H9 (cell line): ENCODE data around the gene C9orf43. TPM values are rescaled to one million over a fixed set of nuclear protein-coding genes. Genes with fewer than 3 reads are reported as not detected.

Experiments
- DNase-seq: peaks from one replicate; pipeline ENCODE4 v3.0.0-alpha.2; 2017
- H2AFZ ChIP-seq: one replicate; pipeline ENCODE4 v1.6.1; 2013; ENCODE audit warnings: mild to moderate bottlenecking, low read length, control low read depth, moderate library complexity
- H2AK5ac ChIP-seq: 2 replicates; pipeline ENCODE4 v1.6.1; 2013; ENCODE audit warnings: low read length, control low read depth, mixed read lengths; ENCODE audit not compliant: insufficient read length
- H2BK120ac ChIP-seq: one replicate; pipeline ENCODE4 v1.6.1; 2013; ENCODE audit warnings: low read depth, mild to moderate bottlenecking, low read length, control low read depth, inconsistent platforms; ENCODE audit not compliant: poor library complexity, severe bottlenecking
- H2BK12ac ChIP-seq: 2 replicates; pipeline ENCODE4 v1.6.1; 2013; ENCODE audit warnings: low read length, control low read depth, mixed read lengths, low read depth; ENCODE audit not compliant: insufficient read length
- H2BK15ac ChIP-seq: 2 replicates; pipeline ENCODE4 v1.6.1; 2013; ENCODE audit warnings: low read depth, low read length, control low read depth
- H2BK20ac ChIP-seq: one replicate; pipeline ENCODE4 v1.6.1; 2013; ENCODE audit warnings: low read depth, mild to moderate bottlenecking, low read length, control low read depth, inconsistent platforms; ENCODE audit not compliant: poor library complexity, severe bottlenecking
- H2BK5ac ChIP-seq: 2 replicates; pipeline ENCODE4 v1.6.1; 2013; ENCODE audit warnings: low read length, control low read depth, mixed read lengths; ENCODE audit not compliant: insufficient read length
- H3K14ac ChIP-seq: 2 replicates; pipeline ENCODE4 v1.6.1; 2013; ENCODE audit warnings: low read length, control low read depth; ENCODE audit not compliant: insufficient read depth
- H3K18ac ChIP-seq: 2 replicates; pipeline ENCODE4 v1.6.1; 2013; ENCODE audit warnings: low read depth, mild to moderate bottlenecking, mixed read lengths, low read length, control low read depth; ENCODE audit not compliant: insufficient read length
- H3K23ac ChIP-seq: 2 replicates; pipeline ENCODE4 v1.6.1; 2013; ENCODE audit warnings: low read length, control low read depth, mixed read lengths, low read depth; ENCODE audit not compliant: insufficient read length
- H3K23me2 ChIP-seq: 2 replicates; pipeline ENCODE4 v1.6.1; 2013; ENCODE audit warnings: low read depth, mild to moderate bottlenecking, mixed read lengths, low read length, control low read depth; ENCODE audit not compliant: insufficient read length, poor library complexity, severe bottlenecking
- H3K27ac ChIP-seq: 2 replicates; pipeline ENCODE4 v1.5.1; 2013; ENCODE audit warnings: low read length, control low read depth, mixed read lengths, low read depth; ENCODE audit not compliant: insufficient read length
- H3K27me3 ChIP-seq: 2 replicates; pipeline ENCODE4 v1.6.1; 2013; ENCODE audit warnings: low read length, control low read depth, inconsistent platforms; ENCODE audit not compliant: insufficient read depth
- H3K4ac ChIP-seq: 2 replicates; pipeline ENCODE4 v1.6.1; 2013; ENCODE audit warnings: low read depth, mild to moderate bottlenecking, control low read depth, inconsistent platforms, low read length, moderate library complexity
- H3K4me1 ChIP-seq: 2 replicates; pipeline ENCODE4 v1.6.1; 2013; ENCODE audit warnings: low read length, control low read depth, inconsistent platforms; ENCODE audit not compliant: insufficient read depth
- H3K4me2 ChIP-seq: 2 replicates; pipeline ENCODE4 v1.6.1; 2013; ENCODE audit warnings: low read length, control low read depth, mixed read lengths; ENCODE audit not compliant: insufficient read length, insufficient read depth
- H3K56ac ChIP-seq: 2 replicates; pipeline ENCODE4 v1.6.1; 2013; ENCODE audit warnings: low read depth, mild to moderate bottlenecking, mixed read lengths, low read length, control low read depth; ENCODE audit not compliant: insufficient read length
- H3K79me1 ChIP-seq: 2 replicates; pipeline ENCODE4 v1.6.1; 2013; ENCODE audit warnings: low read depth, mild to moderate bottlenecking, moderate library complexity, low read length, control low read depth, inconsistent platforms; ENCODE audit not compliant: insufficient read depth, poor library complexity, severe bottlenecking
- H3K79me2 ChIP-seq: 2 replicates; pipeline ENCODE4 v1.6.1; 2013; ENCODE audit warnings: low read length, control low read depth, inconsistent platforms; ENCODE audit not compliant: insufficient read depth
- H3K9ac ChIP-seq: 2 replicates; pipeline ENCODE4 v1.6.1; 2013; ENCODE audit warnings: low read length, control low read depth, mixed read lengths; ENCODE audit not compliant: insufficient read length; ENCODE audit errors: extremely low read depth
- H3K9me3 ChIP-seq: one replicate; pipeline ENCODE4 v1.6.1; 2013; ENCODE audit warnings: low read depth, low read length, inconsistent platforms; ENCODE audit not compliant: control insufficient read depth
- H3T11ph ChIP-seq: one replicate; pipeline ENCODE4 v1.6.1; 2013; ENCODE audit warnings: mild to moderate bottlenecking, low read length, control low read depth, inconsistent platforms
- H4K20me1 ChIP-seq: one replicate; pipeline ENCODE4 v1.6.1; 2013; ENCODE audit not compliant: control insufficient read depth, insufficient read length, insufficient read depth
- H4K5ac ChIP-seq: 2 replicates; pipeline ENCODE4 v1.6.1; 2013; ENCODE audit warnings: low read depth, mild to moderate bottlenecking, mixed read lengths, low read length, control low read depth; ENCODE audit not compliant: insufficient read length
- H4K8ac ChIP-seq: replicated peaks from 2 replicates; pipeline ENCODE4 v1.6.1; 2013; ENCODE audit warnings: low read length, control low read depth, mixed read lengths, low read depth; ENCODE audit not compliant: insufficient read length
- H4K91ac ChIP-seq: 2 replicates; pipeline ENCODE4 v1.6.1; 2013; ENCODE audit warnings: low read depth, mild to moderate bottlenecking, moderate library complexity, mixed read lengths, low read length, control low read depth; ENCODE audit not compliant: insufficient read length
- H3K27ac Mint-ChIP-seq, 3 experiments: 2 replicates in 2 of 3; 3 replicates in 1 of 3; pipeline ENCODE4 v1.8.0; 2020 to 2021; ENCODE audit warnings: mixed read lengths in 3 of 3, mild to moderate bottlenecking in 1 of 3, moderate library complexity in 1 of 3
- H3K27me3 Mint-ChIP-seq: 2 replicates; pipeline ENCODE4 v1.8.0; 2021; ENCODE audit warnings: low read depth, mild to moderate bottlenecking, moderate library complexity, mixed read lengths
- H3K36me3 Mint-ChIP-seq, 3 experiments: 2 replicates in 2 of 3; 3 replicates in 1 of 3; pipeline ENCODE4 v1.8.0; 2020 to 2021; ENCODE audit warnings: low read depth in 3 of 3, mixed read lengths in 3 of 3; ENCODE audit not compliant: insufficient read depth in 1 of 3
- H3K4me1 Mint-ChIP-seq, 2 experiments: 2 replicates each; pipeline ENCODE4 v1.8.0; 2020; ENCODE audit warnings: mixed read lengths in 2 of 2
- H3K4me3 Mint-ChIP-seq, 2 experiments: 2 replicates in 1 of 2; 3 replicates in 1 of 2; pipeline ENCODE4 v1.8.0; 2020 to 2021; ENCODE audit warnings: mild to moderate bottlenecking in 2 of 2, mixed read lengths in 2 of 2, moderate library complexity in 1 of 2
- H3K9me3 Mint-ChIP-seq, 2 experiments: 2 replicates in 1 of 2; 3 replicates in 1 of 2; pipeline ENCODE4 v1.8.0; 2020; ENCODE audit warnings: mild to moderate bottlenecking in 2 of 2, mixed read lengths in 2 of 2, moderate library complexity in 1 of 2
- whole genome bisulfite sequencing: extraction: QIAGEN DNeasy Blood & Tissue Kit; methylation state at CpG from one replicate; pipeline ENCODE4 v1.1.7; 2013; ENCODE audit warnings: missing lambda C conversion rate, low lambda C conversion rate, mixed read lengths; ENCODE audit not compliant: insufficient read length; ENCODE audit errors: extremely low coverage; 5-methylcytosine and 5-hydroxymethylcytosine counted together
- long read RNA-seq: library from polyadenylated mRNA; unstranded; transcript quantifications from one replicate; pipeline ENCODE4 v2.0.0, GENCODE V29; 2020
- total RNA-seq: library from RNA; stranded (reverse); gene quantifications from 2 replicates; pipeline ENCODE4 v1.2.1, GENCODE V29; 2021
- TF ChIP-seq, protein P1 (sequence below): fragments of 200-600 bp; sonication (generic); conservative IDR thresholded peaks from 3 replicates; pipeline ENCODE4 v1.8.0; 2021; ENCODE audit warnings: antibody characterized with exemption, mild to moderate bottlenecking

Gene C9orf43, protein sequence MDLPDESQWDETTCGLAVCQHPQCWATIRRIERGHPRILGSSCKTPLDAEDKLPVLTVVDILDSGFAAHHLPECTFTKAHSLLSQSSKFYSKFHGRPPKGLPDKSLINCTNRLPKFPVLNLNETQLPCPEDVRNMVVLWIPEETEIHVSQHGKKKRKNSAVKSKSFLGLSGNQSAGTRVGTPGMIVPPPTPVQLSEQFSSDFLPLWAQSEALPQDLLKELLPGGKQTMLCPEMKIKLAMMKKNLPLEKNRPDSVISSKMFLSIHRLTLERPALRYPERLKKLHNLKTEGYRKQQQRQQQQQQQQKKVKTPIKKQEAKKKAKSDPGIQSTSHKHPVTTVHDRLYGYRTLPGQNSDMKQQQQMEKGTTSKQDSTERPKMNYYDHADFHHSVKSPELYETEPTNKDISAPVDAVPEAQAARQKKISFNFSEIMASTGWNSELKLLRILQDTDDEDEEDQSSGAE
- total RNA-seq: 0.24 and 0.57 TPM in 2 replicates
- long read RNA-seq: 0 reads

DNA sequence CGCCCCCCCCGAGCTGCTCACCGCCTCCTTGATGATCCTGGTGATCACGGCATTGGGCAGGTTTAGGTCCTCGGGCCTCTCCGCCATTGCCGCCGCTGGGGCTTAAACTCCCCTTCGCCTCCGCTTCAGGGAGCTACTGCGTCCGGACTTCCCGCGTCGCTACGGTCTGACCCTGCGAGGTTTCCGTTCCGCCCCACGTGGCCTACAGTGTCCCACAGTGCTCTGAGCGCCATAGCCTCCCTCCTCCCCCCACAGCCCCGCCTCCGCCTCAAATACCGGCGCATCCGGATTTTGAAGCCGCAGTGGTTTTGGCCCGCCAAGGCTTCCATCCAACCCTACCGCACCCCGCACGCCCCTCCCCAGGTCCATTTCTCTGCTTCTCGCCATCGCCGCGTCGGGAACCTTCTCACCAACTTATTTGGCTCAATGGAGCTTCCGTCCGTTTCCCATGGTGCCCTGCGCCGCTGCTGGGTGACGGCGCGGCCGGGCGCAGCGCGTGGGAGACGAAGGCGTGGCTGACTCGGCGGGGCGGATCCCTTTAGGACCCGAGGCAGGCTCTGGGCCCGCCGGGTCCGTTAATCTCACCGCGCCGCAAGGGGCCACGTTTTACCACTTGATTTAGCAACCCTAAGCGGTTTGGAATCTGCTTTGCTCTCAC lies at the start of gene C9orf43, which contains the start of gene POLE3:
Gene C9orf43, plus strand, starts transcription at position 541 of the 658 bp plus-strand sequence. CDS start 2,747 bp downstream, outside the sequence.
Gene POLE3, minus strand, starts transcription at position 469 of the 658 bp plus-strand sequence. Its CDS starts 382 bp downstream, at position 87.
- Mint-ChIP-seq H3K36me3 (peaks cover 13 to 36% (median 30%) of the 10 kb centered on the region in 3 experiments; a peak in 6 of 7 replicates), H3K27me3 (no peaks in the 10 kb centered on the region), H3K4me3 (peak within 1 kb of the TSS; percentile 98 to 99), H3K9me3 (no peaks in the 10 kb centered on the region), H3K27ac (peak within 1 kb of the TSS; percentile 97 to 100 (median 100)), H3K4me1 (peaks cover 9 to 18% of the 10 kb centered on the region in 2 experiments)
- H3K14ac ChIP-seq: peak within 1 kb of the TSS; percentile 96
- no peaks in the 10 kb centered on the region for H3K27me3 ChIP-seq
- no peaks in the 10 kb centered on the region for H4K20me1 ChIP-seq
- TF ChIP-seq, protein P1, sequence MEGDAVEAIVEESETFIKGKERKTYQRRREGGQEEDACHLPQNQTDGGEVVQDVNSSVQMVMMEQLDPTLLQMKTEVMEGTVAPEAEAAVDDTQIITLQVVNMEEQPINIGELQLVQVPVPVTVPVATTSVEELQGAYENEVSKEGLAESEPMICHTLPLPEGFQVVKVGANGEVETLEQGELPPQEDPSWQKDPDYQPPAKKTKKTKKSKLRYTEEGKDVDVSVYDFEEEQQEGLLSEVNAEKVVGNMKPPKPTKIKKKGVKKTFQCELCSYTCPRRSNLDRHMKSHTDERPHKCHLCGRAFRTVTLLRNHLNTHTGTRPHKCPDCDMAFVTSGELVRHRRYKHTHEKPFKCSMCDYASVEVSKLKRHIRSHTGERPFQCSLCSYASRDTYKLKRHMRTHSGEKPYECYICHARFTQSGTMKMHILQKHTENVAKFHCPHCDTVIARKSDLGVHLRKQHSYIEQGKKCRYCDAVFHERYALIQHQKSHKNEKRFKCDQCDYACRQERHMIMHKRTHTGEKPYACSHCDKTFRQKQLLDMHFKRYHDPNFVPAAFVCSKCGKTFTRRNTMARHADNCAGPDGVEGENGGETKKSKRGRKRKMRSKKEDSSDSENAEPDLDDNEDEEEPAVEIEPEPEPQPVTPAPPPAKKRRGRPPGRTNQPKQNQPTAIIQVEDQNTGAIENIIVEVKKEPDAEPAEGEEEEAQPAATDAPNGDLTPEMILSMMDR: no peak
- H3K4me1 ChIP-seq: no peaks in the 10 kb centered on the region
- H4K91ac ChIP-seq: no peak within 1 kb of the TSS
- no peak within 1 kb of the TSS for H2BK12ac ChIP-seq
- no peak within 1 kb of the TSS for H2AFZ ChIP-seq
- no peaks in the 10 kb centered on the region for H3K9me3 ChIP-seq
- H3K23me2 ChIP-seq: peaks cover 11% of the 10 kb centered on the region
- no peak within 1 kb of the TSS for H3K23ac ChIP-seq
- H2AK5ac ChIP-seq: no peak within 1 kb of the TSS
- peak within 1 kb of the TSS; percentile 92 for H3K4me2 ChIP-seq
- H3K27ac ChIP-seq: peak within 1 kb of the TSS; percentile 88
- no peak within 1 kb of the TSS for H2BK20ac ChIP-seq
- H3K4ac ChIP-seq: no peak within 1 kb of the TSS; the same call in 1 of the 2 replicates
- no peak within 1 kb of the TSS for H3T11ph ChIP-seq
- no peak within 1 kb of the TSS for H2BK15ac ChIP-seq
- H3K9ac ChIP-seq: peak within 1 kb of the TSS; percentile 93
- peaks cover 4% of the 10 kb centered on the region; the same call in 1 of the 2 replicates for H3K79me2 ChIP-seq
- WGBS: no CpG with 5 or more reads among the region's 61 CpGs
- peak; percentile 94 for DNase-seq
- H4K8ac ChIP-seq: no peak within 1 kb of the TSS
- peak within 1 kb of the TSS; percentile 94 for H3K18ac ChIP-seq
- no peaks in the 10 kb centered on the region for H3K79me1 ChIP-seq
- peak within 1 kb of the TSS; percentile 59 for H4K5ac ChIP-seq
- H2BK120ac ChIP-seq: peak within 1 kb of the TSS; percentile 87
- peak within 1 kb of the TSS; percentile 33 for H2BK5ac ChIP-seq
- no peak within 1 kb of the TSS for H3K56ac ChIP-seq
